Measurements from ENCODE around the gene PAN2. TPM values are rescaled to one million over a fixed set of nuclear protein-coding genes. Genes with fewer than 3 reads are reported as not detected.

Gene PAN2
- total RNA-seq, 1 experiment from 2014 or later, result 78.1 TPM

- Histone ChIP-seq H3F3A (ENCODE audit: insufficient read depth, low read depth) (peaks cover 23% of the 10 kb centered on the region), H3K4me3 (no peak overlapping the region), H3K36me3 (ENCODE audit: low read depth) (peaks cover under 1% of the 10 kb centered on the region; the same call in 1 of the 2 replicates), H3K27ac (peak overlapping the region; percentile 48), H4K20me1 (ENCODE audit: insufficient read depth) (no peaks in the 10 kb centered on the region), H3K4me2 (peak overlapping the region; percentile 32), H3K9me2 (ENCODE audit: insufficient read depth) (no peaks in the 10 kb centered on the region), H3K4me1 (replicated peaks; ENCODE audit: insufficient read depth) (peaks cover 23% of the 10 kb centered on the region), H2AFZ (no peak overlapping the region), H3K9me3 (ENCODE audit: insufficient read depth, low read depth) (no peaks in the 10 kb centered on the region), H3K27me3 (ENCODE audit: insufficient read depth, low read depth) (no peaks in the 10 kb centered on the region), H3K79me2 (ENCODE audit: low read depth) (peaks cover 13% of the 10 kb centered on the region)
- ChIA-PET POLR2A (ENCODE audit: unreplicated experiment) (interaction anchor here (0.6 kb wide), 1 partner anchor 14 kb away, joined by 5 read pairs; no protein-coding TSS in a partner anchor), CTCF (no interaction called here)
- intact Hi-C loops (cut with micrococcal nuclease; ENCODE audit: unreplicated experiment), result no loop called here
- TF ChIP-seq CTCF (conservative IDR thresholded peaks at IDR 0.05) (no peak), EZH2 (IDR thresholded peaks at IDR 0.05; ENCODE audit: low read depth) (no peak)
- DNase-seq, result peak in 1 of 2 experiments; percentile 63
- no TSS peak for BruUV-seq (replicated peaks)
Measured at GRCh38 chr12:56330936-56331490, 2.8 kb downstream of the PAN2 start.

- Histone ChIP-seq H3K9me3 (ENCODE audit: insufficient read depth, low read depth) (no peaks in the 10 kb centered on the region), H3K4me2 (no peak overlapping the region), H2AFZ (no peak overlapping the region), H3K4me1 (replicated peaks; ENCODE audit: insufficient read depth) (peaks cover 6% of the 10 kb centered on the region; the same call in 1 of the 2 replicates), H3F3A (ENCODE audit: insufficient read depth, low read depth) (peaks cover 10% of the 10 kb centered on the region; the same call in 1 of the 2 replicates), H3K27ac (no peak overlapping the region), H3K4me3 (no peak overlapping the region), H3K9me2 (ENCODE audit: insufficient read depth) (no peaks in the 10 kb centered on the region), H3K27me3 (ENCODE audit: insufficient read depth, low read depth) (no peaks in the 10 kb centered on the region), H4K20me1 (ENCODE audit: insufficient read depth) (no peaks in the 10 kb centered on the region), H3K79me2 (ENCODE audit: low read depth) (no peaks in the 10 kb centered on the region), H3K36me3 (ENCODE audit: low read depth) (peaks cover 11% of the 10 kb centered on the region; the same call in 1 of the 2 replicates)
- no TSS peak for BruUV-seq (replicated peaks)
- TF ChIP-seq CTCF (conservative IDR thresholded peaks at IDR 0.05), result no peak
- TF ChIP-seq EZH2 (IDR thresholded peaks at IDR 0.05; ENCODE audit: low read depth), result no peak
- POLR2A ChIA-PET (ENCODE audit: unreplicated experiment), result interaction anchor here (0.5 kb wide), 1 partner anchor 32 kb away, joined by 3 read pairs; no protein-coding TSS in a partner anchor
- CTCF ChIA-PET, result no interaction called here
- intact Hi-C loops (cut with micrococcal nuclease; ENCODE audit: unreplicated experiment), result no loop called here
- no peak for DNase-seq
Measured at GRCh38 chr12:56326533-56326932, 7.3 kb downstream of the PAN2 start.

GRCh38 chr12:56326126-56326525, 7.7 kb downstream of the PAN2 start:
- ChIA-PET POLR2A (ENCODE audit: unreplicated experiment) (interaction anchor here (0.6 kb wide), 1 partner anchor 79 kb away, joined by 6 read pairs; no protein-coding TSS in a partner anchor), CTCF (no interaction called here)
- Histone ChIP-seq H3K9me2 (ENCODE audit: insufficient read depth) (no peaks in the 10 kb centered on the region), H3K36me3 (ENCODE audit: low read depth) (peaks cover 11% of the 10 kb centered on the region; the same call in 1 of the 2 replicates), H3F3A (ENCODE audit: insufficient read depth, low read depth) (peaks cover 6% of the 10 kb centered on the region; the same call in 1 of the 2 replicates), H3K4me1 (replicated peaks; ENCODE audit: insufficient read depth) (peaks cover 2% of the 10 kb centered on the region; the same call in 1 of the 2 replicates), H3K79me2 (ENCODE audit: low read depth) (no peaks in the 10 kb centered on the region), H4K20me1 (ENCODE audit: insufficient read depth) (no peaks in the 10 kb centered on the region), H3K9me3 (ENCODE audit: insufficient read depth, low read depth) (no peaks in the 10 kb centered on the region), H3K4me2 (no peak overlapping the region), H3K27me3 (ENCODE audit: insufficient read depth, low read depth) (no peaks in the 10 kb centered on the region), H2AFZ (no peak overlapping the region), H3K4me3 (no peak overlapping the region), H3K27ac (no peak overlapping the region)
- intact Hi-C loops (cut with micrococcal nuclease; ENCODE audit: unreplicated experiment), result no loop called here
- DNase-seq, result no peak
- TF ChIP-seq EZH2 (IDR thresholded peaks at IDR 0.05; ENCODE audit: low read depth) (no peak), CTCF (conservative IDR thresholded peaks at IDR 0.05) (no peak)
- no TSS peak for BruUV-seq (replicated peaks)

Data from PC-9 (cell line).